ENCODE data around the gene PPFIBP1. TPM values are rescaled to one million over a fixed set of nuclear protein-coding genes. Genes with fewer than 3 reads are reported as not detected.

Gene PPFIBP1
- total RNA-seq, 4 donors from 2014 or later: 48.6 to 148 (median 74.8) TPM

- Histone ChIP-seq H3K36me3 (no peaks in the 10 kb centered on the region), H3K27ac (no peak overlapping the region), H3K27me3 (no peaks in the 10 kb centered on the region), H3K4me3 (no peak overlapping the region), H3K9me3 (no peaks in the 10 kb centered on the region), H3K4me1 (peaks cover 30% of the 10 kb centered on the region)
- DNase-seq (ENCODE audit: low spot score in 2 of 2): no peak
- no peak for TF ChIP-seq CTCF (IDR thresholded peaks at IDR 0.05)
- TF ChIP-seq POLR2AphosphoS5 (IDR thresholded peaks at IDR 0.05): no peak
- TF ChIP-seq EP300 (IDR thresholded peaks at IDR 0.05): no peak
- no peak for TF ChIP-seq POLR2A (IDR thresholded peaks at IDR 0.05)
- 87% methylated on average over 3 of the region's 3 CpGs for WGBS
Observed at GRCh38 chr12:27614866-27615265, 90.9 kb downstream of the PPFIBP1 start.

DNA sequence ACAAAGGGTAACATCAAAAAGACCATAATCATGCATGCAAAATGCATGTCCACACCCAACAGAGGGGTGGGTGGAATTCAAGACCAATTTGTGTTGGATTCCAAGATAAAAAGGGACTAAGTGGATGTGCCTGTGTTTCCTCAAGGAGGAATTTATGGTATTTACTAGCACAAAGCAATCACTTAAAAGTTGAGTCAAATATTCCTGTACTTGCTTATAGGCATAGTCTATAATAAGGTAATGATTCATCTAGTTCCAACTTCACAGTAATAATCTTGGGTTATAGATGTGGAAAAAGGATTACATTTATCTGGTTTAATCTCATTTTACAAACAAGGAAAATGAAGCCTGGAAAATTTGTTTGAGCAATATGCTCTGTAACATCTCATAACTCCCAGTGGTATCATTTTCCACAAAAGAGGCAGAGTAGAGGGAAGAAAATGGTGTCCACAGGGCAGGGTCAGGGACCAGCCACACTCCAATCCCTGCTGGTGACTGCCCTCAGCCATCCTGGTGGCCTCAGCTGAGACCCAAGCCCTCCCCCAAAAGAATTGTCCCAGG is 91.4 kb downstream of the PPFIBP1 start:
- Histone ChIP-seq H3K4me1 (peaks cover 25% of the 10 kb centered on the region), H3K27me3 (no peaks in the 10 kb centered on the region), H3K27ac (no peak overlapping the region), H3K36me3 (no peaks in the 10 kb centered on the region), H3K9me3 (no peaks in the 10 kb centered on the region), H3K4me3 (no peak overlapping the region)
- no peak for DNase-seq (ENCODE audit: low spot score in 2 of 2)
- TF ChIP-seq EP300 (IDR thresholded peaks at IDR 0.05) (no peak), CTCF (IDR thresholded peaks at IDR 0.05) (no peak), POLR2A (IDR thresholded peaks at IDR 0.05) (no peak), POLR2AphosphoS5 (IDR thresholded peaks at IDR 0.05) (no peak)

DNA sequence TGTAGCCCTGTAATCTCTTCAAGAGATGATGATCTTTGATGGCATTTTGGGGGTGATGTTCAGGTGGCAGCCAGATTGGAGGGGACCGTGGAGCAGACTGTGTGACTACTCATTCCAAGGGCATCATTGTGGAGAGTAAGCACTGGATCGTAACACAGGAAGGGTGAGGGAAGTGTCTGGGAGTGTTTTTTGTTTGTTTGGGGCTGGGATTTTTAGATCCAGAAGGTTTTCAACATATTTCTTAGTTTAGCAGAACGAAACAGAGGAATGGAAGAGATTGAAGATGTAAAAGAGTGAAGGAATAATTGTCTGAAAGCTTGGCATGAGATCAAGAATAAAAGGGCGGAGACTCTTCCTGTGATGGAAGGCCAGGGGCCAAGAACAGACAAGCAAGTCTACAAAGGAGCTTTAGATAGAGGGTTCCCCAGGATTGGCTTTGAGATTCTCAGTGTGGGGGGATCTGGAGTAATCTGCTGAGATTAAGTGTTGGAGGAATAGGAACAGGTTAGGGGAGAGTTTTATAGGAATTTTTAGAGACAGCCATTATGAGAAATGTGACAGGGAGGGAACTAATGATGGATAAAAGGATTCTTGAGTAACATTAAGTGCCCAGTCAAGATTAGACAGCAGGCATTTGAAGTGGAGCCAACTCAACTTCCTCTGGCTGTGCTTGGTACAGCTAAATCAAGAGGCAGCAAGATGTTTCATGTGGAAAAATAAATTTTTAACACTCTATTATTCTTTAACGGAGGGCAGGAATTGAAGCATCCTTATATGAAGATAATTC is 92.5 kb downstream of the PPFIBP1 start:
- H3K4me1 ChIP-seq: peaks cover 13% of the 10 kb centered on the region
- H3K27ac ChIP-seq: no peak overlapping the region
- 51% methylated on average over 5 of the region's 5 CpGs for WGBS

GRCh38 chr12:27618836-27619235 is 94.8 kb downstream of the PPFIBP1 start:
- no peaks in the 10 kb centered on the region for H3K9me3 ChIP-seq
- H3K36me3 ChIP-seq: no peaks in the 10 kb centered on the region
- 89% methylated on average over 7 of the region's 7 CpGs for WGBS
- H3K4me1 ChIP-seq: peaks cover 18% of the 10 kb centered on the region
- TF ChIP-seq POLR2A (IDR thresholded peaks at IDR 0.05): no peak
- no peak for TF ChIP-seq EP300 (IDR thresholded peaks at IDR 0.05)
- TF ChIP-seq CTCF (IDR thresholded peaks at IDR 0.05): no peak
- TF ChIP-seq POLR2AphosphoS5 (IDR thresholded peaks at IDR 0.05): no peak
- DNase-seq (ENCODE audit: low spot score in 2 of 2): no peak
- H3K27ac ChIP-seq: no peak overlapping the region
- no peak overlapping the region for H3K4me3 ChIP-seq
- H3K27me3 ChIP-seq: no peaks in the 10 kb centered on the region

More for the DNA sequence above, 92.5 kb downstream of the PPFIBP1 start:
- no peak for DNase-seq (ENCODE audit: low spot score in 2 of 2)
- Histone ChIP-seq H3K9me3 (no peaks in the 10 kb centered on the region), H3K27me3 (no peaks in the 10 kb centered on the region), H3K36me3 (no peaks in the 10 kb centered on the region), H3K4me3 (no peak overlapping the region)
- TF ChIP-seq CTCF (IDR thresholded peaks at IDR 0.05) (no peak), POLR2A (IDR thresholded peaks at IDR 0.05) (no peak), EP300 (IDR thresholded peaks at IDR 0.05) (no peak), POLR2AphosphoS5 (IDR thresholded peaks at IDR 0.05) (no peak)

DNA sequence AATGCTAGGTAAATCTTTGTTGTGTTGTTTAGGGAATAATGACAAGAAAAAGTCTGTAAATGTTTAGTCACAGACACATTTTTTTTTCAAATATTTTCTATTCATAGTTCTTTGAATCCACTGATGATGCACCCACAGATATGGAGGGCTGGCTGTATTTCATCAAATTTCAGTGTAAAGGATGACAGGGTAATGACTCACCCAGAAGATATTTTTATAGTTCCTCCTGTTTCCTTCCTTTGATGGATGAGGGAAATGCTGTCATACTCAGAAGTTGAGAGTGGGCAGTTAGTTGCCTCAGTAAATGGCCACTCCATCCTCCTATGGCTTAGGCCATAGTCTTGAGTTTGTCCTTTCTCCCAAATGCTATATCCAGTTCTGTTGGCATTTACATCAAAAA is 95.3 kb downstream of the PPFIBP1 start:
- TF ChIP-seq POLR2AphosphoS5 (IDR thresholded peaks at IDR 0.05) (no peak), CTCF (IDR thresholded peaks at IDR 0.05) (no peak), EP300 (IDR thresholded peaks at IDR 0.05) (no peak), POLR2A (IDR thresholded peaks at IDR 0.05) (no peak)
- no peaks in the 10 kb centered on the region for H3K27me3 ChIP-seq
- H3K4me1 ChIP-seq: peaks cover 18% of the 10 kb centered on the region
- H3K27ac ChIP-seq: no peak overlapping the region
- H3K36me3 ChIP-seq: no peaks in the 10 kb centered on the region
- no peak overlapping the region for H3K4me3 ChIP-seq
- DNase-seq (ENCODE audit: low spot score in 2 of 2): no peak
- H3K9me3 ChIP-seq: no peaks in the 10 kb centered on the region

Data from suprapubic skin (tissue), 4 donors.